Suprapubic skin (tissue), 4 donors: ENCODE measurements around the gene AFP. TPM values are rescaled to one million over a fixed set of nuclear protein-coding genes. Genes with fewer than 3 reads are reported as not detected.

ENCODE experiments used
- DNase-seq, 2 donors: peaks; one replicate each; pipeline ENCODE4 v3.0.0-alpha.2; 2019; ENCODE audit warnings: low spot score in 2 of 2
- H3K27ac ChIP-seq: fragments of 200-600 bp; sonication (generic); one replicate; pipeline ENCODE4 v1.5.1; 2019
- H3K27me3 ChIP-seq: fragments of 200-600 bp; sonication (generic); one replicate; pipeline ENCODE4 v1.5.1; 2019
- H3K36me3 ChIP-seq: fragments of 200-600 bp; sonication (generic); one replicate; pipeline ENCODE4 v1.5.1; 2019
- H3K4me1 ChIP-seq: fragments of 200-600 bp; sonication (generic); one replicate; pipeline ENCODE4 v1.5.1; 2019
- H3K4me3 ChIP-seq: fragments of 200-600 bp; sonication (generic); one replicate; pipeline ENCODE4 v1.5.1; 2019; ENCODE audit warnings: mild to moderate bottlenecking
- H3K9me3 ChIP-seq: fragments of 200-600 bp; sonication (generic); one replicate; pipeline ENCODE4 v1.5.1; 2019
- CTCF ChIP-seq, 2 donors: fragments of 200-600 bp in 1 of 2; fragments of 450-650 bp in 1 of 2; sonication (generic) in 1 of 2; IDR thresholded peaks; one replicate each; pipeline ENCODE4 v1.5.1; 2016 to 2019; ENCODE audit warnings: antibody characterized with exemption in 2 of 2, mild to moderate bottlenecking in 1 of 2, moderate library complexity in 1 of 2
- EP300 ChIP-seq: sonication (generic); formaldehyde crosslinking; IDR thresholded peaks from one replicate; pipeline ENCODE4 v1.6.1; 2017; ENCODE audit warnings: antibody characterized with exemption
- POLR2A ChIP-seq, 2 donors: fragments of 450-650 bp; IDR thresholded peaks; one replicate each; pipeline ENCODE4 v1.6.1; 2017; ENCODE audit warnings: antibody characterized with exemption in 2 of 2, mild to moderate bottlenecking in 2 of 2, moderate library complexity in 2 of 2
- POLR2AphosphoS5 ChIP-seq, 3 donors: sonication (generic); formaldehyde crosslinking; IDR thresholded peaks; one replicate each; pipeline ENCODE4 v1.6.1; 2017; ENCODE audit warnings: antibody characterized with exemption in 3 of 3
- WGBS: methylation state at CpG from one replicate; pipeline ENCODE4 v1.1.5; 2018; 5-methylcytosine and 5-hydroxymethylcytosine counted together
- total RNA-seq, 4 donors: library from RNA; depleted of rRNA; stranded (reverse); fragments of >200 nt; gene quantifications; one replicate each; pipeline ENCODE4 v1.1.0, GENCODE V29; 2016

The AFP gene
- total RNA-seq, 4 donors from 2014 or later, result not detected

GRCh38 chr4:73454920-73455319, 18.9 kb downstream of the AFP start:
- no peaks in the 10 kb centered on the region for H3K9me3 ChIP-seq
- DNase-seq, result no peak
- H3K27me3 ChIP-seq, result no peaks in the 10 kb centered on the region
- WGBS, result 92% methylated on average over 3 of the region's 3 CpGs
- TF ChIP-seq POLR2A (IDR thresholded peaks at IDR 0.05) (no peak), POLR2AphosphoS5 (IDR thresholded peaks at IDR 0.05) (no peak), CTCF (IDR thresholded peaks at IDR 0.05) (no peak), EP300 (no peak)
- no peak overlapping the region for H3K4me3 ChIP-seq
- H3K36me3 ChIP-seq, result no peaks in the 10 kb centered on the region
- H3K27ac ChIP-seq, result no peak overlapping the region
- H3K4me1 ChIP-seq, result peaks cover 5% of the 10 kb centered on the region

GRCh38 chr4:73456177-73457022, 20.4 kb downstream of the AFP start:
- Histone ChIP-seq H3K36me3 (no peaks in the 10 kb centered on the region), H3K27me3 (no peaks in the 10 kb centered on the region), H3K27ac (no peak overlapping the region), H3K4me3 (no peak overlapping the region), H3K4me1 (no peaks in the 10 kb centered on the region), H3K9me3 (no peaks in the 10 kb centered on the region)
- no peak for TF ChIP-seq EP300
- TF ChIP-seq POLR2AphosphoS5 (IDR thresholded peaks at IDR 0.05), result no peak
- no peak for DNase-seq
- 89% methylated on average over 4 of the region's 5 CpGs for WGBS

GRCh38 chr4:73458184-73459047, 22.4 kb downstream of the AFP start:
- Histone ChIP-seq H3K9me3 (no peaks in the 10 kb centered on the region), H3K27ac (no peak overlapping the region), H3K36me3 (no peaks in the 10 kb centered on the region), H3K4me1 (no peaks in the 10 kb centered on the region), H3K27me3 (no peaks in the 10 kb centered on the region), H3K4me3 (no peak overlapping the region)
- WGBS, result 86% methylated on average over 4 of the region's 4 CpGs
- TF ChIP-seq EP300, result no peak
- TF ChIP-seq CTCF (IDR thresholded peaks at IDR 0.05), result no peak
- TF ChIP-seq POLR2AphosphoS5 (IDR thresholded peaks at IDR 0.05), result no peak
- no peak for TF ChIP-seq POLR2A (IDR thresholded peaks at IDR 0.05)
- DNase-seq, result no peak

GRCh38 chr4:73459048-73459421, 23.0 kb downstream of the AFP start:
- TF ChIP-seq POLR2A (IDR thresholded peaks at IDR 0.05) (no peak), CTCF (IDR thresholded peaks at IDR 0.05) (no peak), EP300 (no peak)
- WGBS, result 62% methylated on average over 3 of the region's 3 CpGs

GRCh38 chr4:73460913-73461522, 25.0 kb downstream of the AFP start:
- Histone ChIP-seq H3K4me3 (no peak overlapping the region), H3K36me3 (no peaks in the 10 kb centered on the region), H3K27ac (no peak overlapping the region), H3K27me3 (no peaks in the 10 kb centered on the region), H3K4me1 (no peaks in the 10 kb centered on the region), H3K9me3 (no peaks in the 10 kb centered on the region)
- DNase-seq, result no peak
- 87% methylated on average over 4 of the region's 4 CpGs for WGBS
- TF ChIP-seq EP300 (no peak), CTCF (IDR thresholded peaks at IDR 0.05) (no peak), POLR2AphosphoS5 (IDR thresholded peaks at IDR 0.05) (no peak), POLR2A (IDR thresholded peaks at IDR 0.05) (no peak)

More at GRCh38 chr4:73459048-73459421, 23.0 kb downstream of the AFP start:
- H3K36me3 ChIP-seq, result no peaks in the 10 kb centered on the region
- no peak for DNase-seq
- H3K4me1 ChIP-seq, result no peaks in the 10 kb centered on the region
- no peaks in the 10 kb centered on the region for H3K27me3 ChIP-seq
- no peak overlapping the region for H3K4me3 ChIP-seq
- H3K9me3 ChIP-seq, result no peaks in the 10 kb centered on the region
- no peak overlapping the region for H3K27ac ChIP-seq
